ENCODE measurements around the gene KIAA0232.

The KIAA0232 gene

DNA sequence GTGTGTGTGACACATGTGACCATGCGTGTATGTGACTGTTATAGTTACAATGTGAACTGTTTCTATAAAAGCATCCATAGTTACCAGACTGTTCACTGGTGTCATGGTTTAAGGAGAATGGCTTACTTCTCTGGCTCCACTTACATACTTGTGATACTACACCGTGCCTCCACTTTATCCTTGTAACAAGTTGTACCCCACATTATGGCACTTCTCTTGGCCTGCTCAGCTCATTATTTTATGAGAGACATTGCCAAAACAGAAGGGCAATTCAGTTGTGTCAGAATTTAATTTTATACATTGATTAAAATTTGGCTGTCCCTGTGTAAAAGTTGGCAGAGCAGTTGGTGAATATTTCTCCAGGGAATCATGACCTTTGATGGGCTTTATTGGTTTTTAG is 64.7 kb downstream of the KIAA0232 start:
- DNase-seq (ENCODE audit: low spot score): no peak

DNA sequence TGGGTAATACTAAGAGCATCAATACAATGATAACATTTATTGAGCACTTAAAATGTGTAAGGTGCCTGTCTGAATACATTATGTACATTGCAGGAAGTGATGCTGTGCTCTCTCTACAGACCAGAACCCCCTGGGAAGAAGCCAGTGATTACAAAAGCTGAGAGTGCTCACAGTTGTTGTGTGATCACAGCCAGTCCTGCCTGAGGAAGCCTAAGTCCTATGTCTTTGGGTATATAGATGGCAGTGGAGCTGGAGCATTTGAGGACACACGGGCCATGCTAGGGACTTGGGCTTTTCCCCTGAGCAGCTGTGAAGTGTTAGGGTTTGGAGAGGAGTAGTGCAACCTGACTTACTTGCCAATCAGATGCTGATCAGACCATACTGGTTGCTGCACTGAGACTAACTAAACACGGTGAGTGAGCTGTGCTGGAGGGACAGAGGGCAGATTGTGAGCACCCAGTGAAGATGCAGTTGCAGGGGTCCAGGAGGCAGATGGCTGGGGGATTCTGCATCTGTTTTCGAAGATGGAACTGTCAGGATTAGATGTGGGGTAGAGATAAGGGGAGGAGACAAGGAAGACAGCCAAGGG is 66.3 kb downstream of the KIAA0232 start:
- DNase-seq (ENCODE audit: low spot score): no peak

GRCh38 chr4:6849691-6850090 is 67.2 kb downstream of the KIAA0232 start:
- no peak for DNase-seq (ENCODE audit: low spot score)

- DNase-seq (ENCODE audit: low spot score): no peak
Observed at GRCh38 chr4:6851431-6851830, 68.9 kb downstream of the KIAA0232 start.

- DNase-seq (ENCODE audit: low spot score): no peak
Observed at GRCh38 chr4:6851962-6852361, 69.4 kb downstream of the KIAA0232 start.

- DNase-seq (ENCODE audit: low spot score): no peak
Observed at GRCh38 chr4:6852582-6852981, 70.1 kb downstream of the KIAA0232 start.

GRCh38 chr4:6854098-6854744 is 71.7 kb downstream of the KIAA0232 start:
- no peak for DNase-seq (ENCODE audit: low spot score)

GRCh38 chr4:6855692-6856297 is 73.3 kb downstream of the KIAA0232 start:
- peak; percentile 31 for DNase-seq (ENCODE audit: low spot score)

DNA sequence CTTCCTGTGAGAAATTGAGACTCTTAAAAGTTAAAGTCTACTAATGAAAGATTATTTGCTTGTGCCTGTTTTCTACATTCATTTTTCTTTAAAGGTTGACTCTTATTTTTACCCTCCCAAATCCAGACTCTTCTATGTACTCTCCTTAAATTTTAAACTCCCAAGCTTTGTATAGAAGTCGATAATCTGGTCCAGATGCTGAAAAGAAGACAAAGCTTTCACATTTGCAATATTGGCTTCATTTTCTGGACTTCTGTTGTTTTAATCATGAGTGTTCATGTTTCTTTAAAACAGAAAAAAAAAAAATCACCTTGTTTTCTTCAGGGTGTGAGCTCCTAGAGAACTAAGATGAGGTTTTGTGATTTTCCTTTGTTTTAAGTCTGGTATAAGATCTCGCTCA is 73.9 kb downstream of the KIAA0232 start:
- no peak for DNase-seq (ENCODE audit: low spot score)

- DNase-seq (ENCODE audit: low spot score): no peak
Observed at GRCh38 chr4:6857009-6857882, 74.7 kb downstream of the KIAA0232 start.

DNA sequence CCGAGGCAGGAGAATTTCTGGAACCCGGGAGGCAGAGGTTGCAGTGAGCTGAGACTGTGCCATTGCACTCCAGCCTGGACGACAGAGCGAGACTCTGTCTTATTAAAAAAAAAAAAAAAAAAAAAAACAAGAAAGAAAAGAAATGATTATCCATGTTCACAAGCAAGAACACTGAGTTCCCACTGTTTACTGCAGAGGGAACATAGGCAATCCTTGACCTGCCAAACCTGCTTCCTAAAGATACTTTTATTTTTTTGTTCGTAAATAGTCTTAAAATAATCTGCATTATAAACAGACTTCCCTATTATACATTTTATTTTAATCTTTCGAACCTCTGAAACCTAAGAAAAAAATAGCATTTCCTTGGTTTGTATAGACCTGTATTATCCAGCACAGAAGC is 76.5 kb downstream of the KIAA0232 start:
- DNase-seq (ENCODE audit: low spot score): no peak

GRCh38 chr4:6859543-6859942 is 77.0 kb downstream of the KIAA0232 start:
- no peak for DNase-seq (ENCODE audit: low spot score)

GRCh38 chr4:6868386-6868785 is 85.9 kb downstream of the KIAA0232 start:
- DNase-seq (ENCODE audit: low spot score): no peak

DNA sequence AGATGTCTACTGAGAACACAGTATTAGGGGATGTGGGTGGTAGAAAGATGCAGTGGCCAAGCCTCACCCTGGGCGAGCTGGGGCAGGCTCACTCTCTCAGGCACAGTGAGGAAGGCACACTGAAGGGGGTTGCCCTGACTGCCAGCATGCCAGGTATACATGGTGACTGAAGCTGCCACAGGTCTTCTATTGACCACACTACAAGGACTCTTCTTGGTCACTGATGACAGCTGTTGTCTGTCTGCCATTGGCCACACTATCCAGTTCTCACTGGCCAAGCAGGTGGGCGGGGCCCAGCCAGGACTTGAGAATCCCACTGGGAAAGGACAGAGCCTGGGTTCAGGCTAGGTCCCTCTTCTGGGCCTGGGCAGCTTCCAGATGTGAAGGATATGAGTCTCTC is 87.4 kb downstream of the KIAA0232 start:
- DNase-seq (ENCODE audit: low spot score): no peak

DNA sequence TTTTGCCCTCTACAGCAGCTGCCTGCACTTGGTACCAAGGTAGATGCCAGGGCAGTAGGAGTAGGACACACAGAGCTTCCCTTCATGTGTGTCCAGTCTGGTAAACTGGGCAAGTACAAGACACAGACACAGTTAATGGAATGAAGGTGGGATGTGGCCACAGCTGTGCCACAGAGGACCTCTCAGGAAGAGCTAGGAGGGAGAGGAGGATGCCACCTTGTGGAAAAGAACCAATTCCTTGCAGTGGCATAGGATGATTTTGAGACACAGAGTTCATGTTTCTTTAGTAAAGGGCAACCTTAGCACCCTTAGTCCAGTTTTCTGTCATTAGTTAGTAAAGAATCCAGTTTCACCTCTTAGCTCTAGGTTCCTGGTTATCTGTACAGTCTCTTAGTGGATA is 90.8 kb downstream of the KIAA0232 start:
- no peak for DNase-seq (ENCODE audit: low spot score)

DNA sequence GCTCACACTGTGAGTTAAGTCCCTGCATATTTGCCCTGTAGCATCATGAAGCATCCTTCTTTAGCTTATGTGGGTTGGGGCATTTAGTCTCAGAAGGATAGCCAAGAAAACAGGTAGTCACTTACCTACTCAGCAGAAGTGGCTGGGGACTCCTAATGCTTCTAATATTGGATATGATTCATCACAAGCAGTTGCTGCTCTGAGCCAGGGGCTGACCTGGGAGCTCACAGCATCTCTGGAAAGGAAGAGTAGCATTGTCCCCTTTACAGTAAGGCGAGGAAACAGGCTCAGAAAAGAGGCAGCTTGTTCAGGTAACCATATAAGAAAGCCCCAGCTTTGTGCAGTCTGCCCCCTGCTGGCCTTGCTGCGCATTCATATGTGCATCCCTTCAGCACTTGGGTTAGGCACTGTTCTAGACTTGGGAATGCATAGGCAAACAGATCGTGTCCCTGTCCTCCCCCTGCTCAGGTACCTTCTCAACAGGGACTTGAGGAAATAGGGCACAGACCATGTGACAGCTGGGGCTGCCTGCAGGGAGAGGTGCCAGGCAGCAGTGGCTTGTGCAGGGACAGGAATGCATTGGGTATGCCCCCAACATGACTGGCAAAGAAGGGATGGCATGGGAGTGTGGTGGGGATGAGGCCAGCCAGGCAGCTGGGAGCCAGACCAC is 91.4 kb downstream of the KIAA0232 start:
- DNase-seq (ENCODE audit: low spot score): peak; percentile 76

DNA sequence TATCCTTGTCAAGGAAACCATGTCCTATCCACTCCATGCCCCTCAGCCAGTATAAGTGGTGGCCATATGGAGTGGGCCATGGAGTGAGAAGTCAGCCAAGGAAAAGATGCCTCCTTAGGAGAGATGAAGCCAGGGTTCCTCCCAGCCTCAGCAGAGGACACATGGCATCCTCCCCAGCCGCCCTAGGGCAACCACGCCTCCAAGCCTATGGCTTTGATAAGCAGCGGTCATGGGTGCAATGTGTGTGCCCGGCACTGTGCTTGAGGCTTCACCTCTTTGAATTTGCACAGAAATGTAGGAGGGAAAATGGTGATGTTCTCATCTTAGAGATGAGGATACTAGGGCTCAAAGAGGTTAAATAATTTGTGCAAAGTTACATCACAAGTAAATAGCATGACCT is 92.5 kb downstream of the KIAA0232 start:
- DNase-seq (ENCODE audit: low spot score): no peak

GRCh38 chr4:6875431-6875831 is 92.9 kb downstream of the KIAA0232 start:
- DNase-seq (ENCODE audit: low spot score): peak; percentile 73

GRCh38 chr4:6876440-6876839 is 93.9 kb downstream of the KIAA0232 start:
- DNase-seq (ENCODE audit: low spot score): no peak

GRCh38 chr4:6877067-6877466 is 94.5 kb downstream of the KIAA0232 start:
- DNase-seq (ENCODE audit: low spot score): no peak

- no peak for DNase-seq (ENCODE audit: low spot score)
Observed at GRCh38 chr4:6878451-6879059, 96.0 kb downstream of the KIAA0232 start.

- DNase-seq (ENCODE audit: low spot score): no peak
Observed at GRCh38 chr4:6880691-6881090, 98.2 kb downstream of the KIAA0232 start.

Data from globus pallidus (tissue), 1 donor.